HCT116 (cell line): ENCODE measurements around the gene FCER1G.

ENCODE experiments used
- CTCF ChIP-seq, 3 experiments: fragments of 200-600 bp in 1 of 3; sonication (generic) in 1 of 3; IDR thresholded peaks in 2 of 3; conservative IDR thresholded peaks in 1 of 3; 2 replicates each; pipeline ENCODE4 v1.5.1; 2012 to 2017; ENCODE audit warnings: low read depth in 2 of 3, low read length in 2 of 3, antibody characterized with exemption in 1 of 3, borderline replicate concordance in 1 of 3, control low read depth in 1 of 3, mild to moderate bottlenecking in 1 of 3, mixed read lengths in 1 of 3, mixed run types in 1 of 3, moderate library complexity in 1 of 3; ENCODE audit not compliant: insufficient read depth in 1 of 3
- POLR2A ChIP-seq: IDR thresholded peaks from 2 replicates; pipeline ENCODE4 v1.7.0; 2011; ENCODE audit warnings: borderline replicate concordance; ENCODE audit not compliant: insufficient read depth, insufficient read length; ENCODE audit errors: extremely low read depth
- ZNF274 ChIP-seq: fragments of 200-500 bp; sonication (Bioruptor generic); IDR thresholded peaks from 2 replicates; pipeline ENCODE4 v1.6.1; 2014; ENCODE audit warnings: mild to moderate bottlenecking, low read depth, low read length, inconsistent platforms

- no peak for TF ChIP-seq ZNF274
- no peak for TF ChIP-seq POLR2A
- no peak for TF ChIP-seq CTCF (IDR thresholded peaks at IDR 0.05 in 2 of 3, conservative IDR thresholded peaks at IDR 0.05 in 1 of 3; ENCODE audit: borderline replicate concordance in 1 of 3, insufficient read depth in 1 of 3, low read depth in 2 of 3, low read length in 2 of 3)
These were observed 51.1 kb downstream of the FCER1G start for GRCh38 chr1:161266202-161266601.
